ES-I3 (cell line): ENCODE results near the gene DLG2.

Source experiments
- H3K36me3 ChIP-seq: 2 replicates; pipeline ENCODE4 v1.6.1; 2013; ENCODE audit warnings: mild to moderate bottlenecking, low read length, control low read depth, moderate library complexity; ENCODE audit not compliant: insufficient read depth
- H3K4me1 ChIP-seq: 2 replicates; pipeline ENCODE4 v1.6.1; 2013; ENCODE audit warnings: mild to moderate bottlenecking, control low read depth, low read length; ENCODE audit not compliant: insufficient read depth
- H3K9ac ChIP-seq: 2 replicates; pipeline ENCODE4 v1.6.1; 2013; ENCODE audit warnings: low read depth, mild to moderate bottlenecking, low read length, moderate library complexity
- H3K9me3 ChIP-seq: 2 replicates; pipeline ENCODE4 v1.6.1; 2013; ENCODE audit warnings: mild to moderate bottlenecking, low read length, moderate library complexity; ENCODE audit not compliant: control insufficient read depth, insufficient read depth

Gene DLG2

GRCh38 chr11:84035645-84036044 lies 1591.5 kb downstream of the DLG2 start:
- peaks cover 5% of the 10 kb centered on the region; the same call in 1 of the 2 replicates for H3K9me3 ChIP-seq
- no peaks in the 10 kb centered on the region for H3K36me3 ChIP-seq
- H3K4me1 ChIP-seq, result no peaks in the 10 kb centered on the region
- no peak overlapping the region for H3K9ac ChIP-seq

GRCh38 chr11:84034484-84034883 lies 1592.7 kb downstream of the DLG2 start:
- H3K9me3 ChIP-seq, result peaks cover 5% of the 10 kb centered on the region; the same call in 1 of the 2 replicates
- no peak overlapping the region for H3K9ac ChIP-seq
- no peaks in the 10 kb centered on the region for H3K4me1 ChIP-seq
- H3K36me3 ChIP-seq, result no peaks in the 10 kb centered on the region

- Histone ChIP-seq H3K4me1 (peaks cover 15% of the 10 kb centered on the region), H3K9ac (no peak overlapping the region), H3K9me3 (no peaks in the 10 kb centered on the region), H3K36me3 (no peaks in the 10 kb centered on the region)
Measured at GRCh38 chr11:84024266-84024665, 1602.9 kb downstream of the DLG2 start.

- no peak overlapping the region for H3K9ac ChIP-seq
- no peaks in the 10 kb centered on the region for H3K9me3 ChIP-seq
- no peaks in the 10 kb centered on the region for H3K36me3 ChIP-seq
- peaks cover 15% of the 10 kb centered on the region for H3K4me1 ChIP-seq
Measured at GRCh38 chr11:84022695-84023094, 1604.4 kb downstream of the DLG2 start.

- Histone ChIP-seq H3K9me3 (no peaks in the 10 kb centered on the region), H3K36me3 (no peaks in the 10 kb centered on the region), H3K9ac (no peak overlapping the region), H3K4me1 (peaks cover 15% of the 10 kb centered on the region)
Measured at GRCh38 chr11:84022201-84022600, 1604.9 kb downstream of the DLG2 start.

DNA sequence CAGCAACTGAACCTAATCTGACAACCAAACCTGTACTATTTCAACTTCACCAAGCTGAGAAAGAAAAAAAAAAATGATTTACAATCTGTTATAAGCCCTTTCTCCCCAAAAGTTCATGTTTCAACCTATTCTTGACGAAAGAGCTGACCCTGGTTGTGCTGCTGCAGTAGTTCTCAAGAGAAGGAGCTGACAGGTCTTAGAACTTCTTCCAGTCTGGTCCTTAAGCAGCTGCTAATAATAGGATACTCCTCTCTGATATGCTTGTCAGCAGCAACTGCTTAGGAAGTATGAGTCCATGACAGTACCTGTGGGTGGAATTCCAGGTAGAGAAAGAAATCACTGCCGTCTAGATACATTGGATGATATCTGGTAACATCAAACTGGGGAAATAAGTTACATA lies 1605.9 kb downstream of the DLG2 start:
- H3K9ac ChIP-seq, result no peak overlapping the region
- H3K4me1 ChIP-seq, result peaks cover 15% of the 10 kb centered on the region
- no peaks in the 10 kb centered on the region for H3K9me3 ChIP-seq
- no peaks in the 10 kb centered on the region for H3K36me3 ChIP-seq

- Histone ChIP-seq H3K9ac (no peak overlapping the region), H3K4me1 (peaks cover 15% of the 10 kb centered on the region), H3K36me3 (no peaks in the 10 kb centered on the region), H3K9me3 (no peaks in the 10 kb centered on the region)
Measured at GRCh38 chr11:84019571-84020194, 1607.5 kb downstream of the DLG2 start.

GRCh38 chr11:84014539-84014938 lies 1612.6 kb downstream of the DLG2 start:
- Histone ChIP-seq H3K36me3 (no peaks in the 10 kb centered on the region), H3K4me1 (peaks cover under 1% of the 10 kb centered on the region; the same call in 1 of the 2 replicates), H3K9me3 (no peaks in the 10 kb centered on the region), H3K9ac (no peak overlapping the region)

GRCh38 chr11:84012171-84012826 lies 1614.8 kb downstream of the DLG2 start:
- no peaks in the 10 kb centered on the region for H3K4me1 ChIP-seq

GRCh38 chr11:84003181-84003580 lies 1624.0 kb downstream of the DLG2 start:
- Histone ChIP-seq H3K36me3 (no peaks in the 10 kb centered on the region), H3K9me3 (peaks cover 11% of the 10 kb centered on the region), H3K4me1 (no peaks in the 10 kb centered on the region), H3K9ac (no peak overlapping the region)

More at GRCh38 chr11:84012171-84012826, 1614.8 kb downstream of the DLG2 start:
- H3K9me3 ChIP-seq, result no peaks in the 10 kb centered on the region
- no peaks in the 10 kb centered on the region for H3K36me3 ChIP-seq
- no peak overlapping the region for H3K9ac ChIP-seq

DNA sequence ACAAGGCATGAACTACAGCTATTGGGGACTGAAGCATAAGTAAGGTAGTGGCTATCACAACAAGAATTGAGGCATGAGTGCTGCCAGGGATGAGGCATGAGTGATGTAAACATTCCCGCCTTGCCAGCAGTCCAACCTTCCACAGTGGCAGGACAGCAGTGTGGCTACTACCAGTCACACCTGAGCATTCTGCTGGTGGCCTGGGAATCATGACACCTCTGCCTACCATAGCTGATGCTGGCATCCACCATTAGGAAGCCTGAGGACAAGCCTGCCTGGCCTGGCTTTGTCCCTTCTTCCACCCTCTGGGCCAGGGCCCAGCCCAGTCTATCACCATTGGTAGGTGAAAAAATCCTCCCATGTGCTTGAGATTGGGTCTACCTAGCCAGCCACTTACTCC lies 1628.2 kb downstream of the DLG2 start:
- H3K9ac ChIP-seq, result no peak overlapping the region
- no peaks in the 10 kb centered on the region for H3K4me1 ChIP-seq
- no peaks in the 10 kb centered on the region for H3K36me3 ChIP-seq
- H3K9me3 ChIP-seq, result peaks cover 11% of the 10 kb centered on the region

DNA sequence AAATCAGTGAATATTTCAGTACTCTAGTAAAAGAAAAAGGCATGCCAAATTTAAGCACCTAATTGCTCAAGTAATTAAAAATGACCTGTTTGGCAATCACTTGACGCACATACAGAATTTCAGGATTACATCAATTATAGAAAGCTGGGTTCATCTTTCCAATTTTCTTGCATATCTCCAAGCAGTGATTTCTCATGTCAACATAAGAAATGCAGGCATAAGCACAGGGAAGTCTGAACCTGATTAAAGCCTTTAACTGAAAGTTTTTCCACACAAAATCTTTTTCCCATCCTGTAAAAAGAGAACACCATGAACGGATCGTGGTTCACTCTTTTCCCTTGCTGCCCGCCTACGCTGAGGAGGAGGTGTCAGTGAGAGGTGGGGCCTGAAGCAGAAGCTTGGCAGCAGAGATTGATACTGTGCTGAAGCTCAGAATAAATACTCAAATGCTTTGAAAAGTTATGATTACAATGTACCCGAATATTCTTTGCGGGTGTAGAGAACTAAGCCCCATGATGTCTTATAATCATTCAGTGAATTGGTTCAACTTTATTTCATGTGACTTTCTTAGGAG lies 1636.9 kb downstream of the DLG2 start:
- Histone ChIP-seq H3K9ac (no peak overlapping the region), H3K36me3 (no peaks in the 10 kb centered on the region), H3K9me3 (no peaks in the 10 kb centered on the region), H3K4me1 (no peaks in the 10 kb centered on the region)

- no peaks in the 10 kb centered on the region for H3K36me3 ChIP-seq
Measured at GRCh38 chr11:83982825-83983224, 1644.3 kb downstream of the DLG2 start.

DNA sequence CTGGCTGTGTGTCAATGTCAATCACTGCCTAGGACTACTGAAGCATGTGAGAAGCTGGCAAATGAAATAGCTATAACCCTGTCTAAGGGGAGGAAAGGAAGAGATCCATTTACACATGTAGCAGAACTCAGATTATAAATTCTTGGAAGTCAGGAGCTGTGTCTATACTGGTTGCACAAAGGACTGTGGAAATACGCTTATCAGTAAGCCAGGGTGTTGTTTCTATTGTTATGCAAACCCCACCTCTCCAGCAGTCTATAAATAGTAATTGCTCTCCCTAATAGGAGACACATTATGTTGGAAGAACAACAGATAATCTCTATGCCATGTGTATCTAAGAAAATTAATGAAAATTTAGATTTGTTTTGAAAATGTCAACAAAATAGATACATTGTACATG lies 1647.6 kb downstream of the DLG2 start:
- no peak overlapping the region for H3K9ac ChIP-seq
- H3K9me3 ChIP-seq, result no peaks in the 10 kb centered on the region
- no peaks in the 10 kb centered on the region for H3K36me3 ChIP-seq
- peaks cover 6% of the 10 kb centered on the region; the same call in 1 of the 2 replicates for H3K4me1 ChIP-seq

More at GRCh38 chr11:83982825-83983224, 1644.3 kb downstream of the DLG2 start:
- Histone ChIP-seq H3K9ac (no peak overlapping the region), H3K9me3 (no peaks in the 10 kb centered on the region), H3K4me1 (peaks cover 6% of the 10 kb centered on the region; the same call in 1 of the 2 replicates)

GRCh38 chr11:83978942-83979341 lies 1648.2 kb downstream of the DLG2 start:
- H3K36me3 ChIP-seq, result no peaks in the 10 kb centered on the region
- H3K9me3 ChIP-seq, result no peaks in the 10 kb centered on the region
- H3K9ac ChIP-seq, result no peak overlapping the region
- peaks cover 6% of the 10 kb centered on the region; the same call in 1 of the 2 replicates for H3K4me1 ChIP-seq
